GM23248 (cell line): Measurements from ENCODE around the gene RAB30.

Experiments
- EZH2 ChIP-seq: fragments of 200-600 bp; sonication (generic); IDR thresholded peaks from 2 replicates; pipeline ENCODE4 v1.6.1; 2018; ENCODE audit warnings: antibody characterized with exemption, mild to moderate bottlenecking; ENCODE audit not compliant: insufficient read depth, poor library complexity, severe bottlenecking
- EZH2phosphoT487 ChIP-seq: fragments of 200-600 bp; sonication (generic); IDR thresholded peaks from 2 replicates; pipeline ENCODE4 v1.6.1; 2018; ENCODE audit warnings: antibody characterized with exemption, moderate library complexity, mild to moderate bottlenecking, low read depth; ENCODE audit not compliant: insufficient read depth

GRCh38 chr11:83069441-83070043, 2.2 kb downstream of the RAB30 start:
- TF ChIP-seq EZH2phosphoT487: no peak
- no peak for TF ChIP-seq EZH2
